ENCODE results near the gene PPAN. TPM values are rescaled to one million over a fixed set of nuclear protein-coding genes. Genes with fewer than 3 reads are reported as not detected.

The PPAN gene
- total and polyA plus RNA-seq, 4 donors: 15.0 to 61.4 (median 47.5) TPM

DNA sequence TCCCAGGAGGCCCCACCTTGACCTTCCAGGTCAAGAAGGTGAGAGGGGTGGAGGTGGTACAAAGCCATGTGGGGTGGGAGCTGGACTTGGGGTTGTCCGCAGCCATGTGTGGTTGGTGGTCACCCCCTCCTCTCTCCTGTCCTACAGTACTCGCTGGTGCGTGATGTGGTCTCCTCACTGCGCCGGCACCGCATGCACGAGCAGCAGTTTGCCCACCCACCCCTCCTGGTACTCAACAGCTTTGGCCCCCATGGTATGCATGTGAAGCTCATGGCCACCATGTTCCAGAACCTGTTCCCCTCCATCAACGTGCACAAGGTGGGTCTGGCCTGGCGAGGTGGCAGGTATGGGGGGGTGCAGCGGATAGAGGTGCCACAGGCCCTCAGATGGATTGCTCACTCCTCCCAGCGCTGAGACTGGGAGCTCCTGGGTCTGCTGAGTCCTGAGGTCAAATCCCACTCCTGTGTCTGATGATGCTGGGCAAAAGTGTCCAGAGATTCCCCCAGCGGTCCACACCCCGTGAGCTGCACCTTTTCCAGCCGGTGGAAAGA lies 1.7 kb downstream of the PPAN start:
- WGBS, 2 donors: 90 to 97% methylated on average over 14 of the region's 14 CpGs
- no peak overlapping the region for H3K27ac ChIP-seq (ENCODE audit: low read depth in 1 of 2, low read length in 1 of 2)
- H3K36me3 ChIP-seq (ENCODE audit: control insufficient read depth in 4 of 4, insufficient read depth in 4 of 4, low read length in 4 of 4): peaks cover 11 to 35% (median 18%) of the 10 kb centered on the region in 4 donors
- H3K4me1 ChIP-seq (ENCODE audit: control insufficient read depth in 5 of 5, insufficient read depth in 5 of 5, low read length in 5 of 5): peaks cover 0 to 18% (median 5%) of the 10 kb centered on the region in 5 donors
- DNase-seq: no peak
- no peak overlapping the region for H3K4me3 ChIP-seq
- TF ChIP-seq, protein P1, sequence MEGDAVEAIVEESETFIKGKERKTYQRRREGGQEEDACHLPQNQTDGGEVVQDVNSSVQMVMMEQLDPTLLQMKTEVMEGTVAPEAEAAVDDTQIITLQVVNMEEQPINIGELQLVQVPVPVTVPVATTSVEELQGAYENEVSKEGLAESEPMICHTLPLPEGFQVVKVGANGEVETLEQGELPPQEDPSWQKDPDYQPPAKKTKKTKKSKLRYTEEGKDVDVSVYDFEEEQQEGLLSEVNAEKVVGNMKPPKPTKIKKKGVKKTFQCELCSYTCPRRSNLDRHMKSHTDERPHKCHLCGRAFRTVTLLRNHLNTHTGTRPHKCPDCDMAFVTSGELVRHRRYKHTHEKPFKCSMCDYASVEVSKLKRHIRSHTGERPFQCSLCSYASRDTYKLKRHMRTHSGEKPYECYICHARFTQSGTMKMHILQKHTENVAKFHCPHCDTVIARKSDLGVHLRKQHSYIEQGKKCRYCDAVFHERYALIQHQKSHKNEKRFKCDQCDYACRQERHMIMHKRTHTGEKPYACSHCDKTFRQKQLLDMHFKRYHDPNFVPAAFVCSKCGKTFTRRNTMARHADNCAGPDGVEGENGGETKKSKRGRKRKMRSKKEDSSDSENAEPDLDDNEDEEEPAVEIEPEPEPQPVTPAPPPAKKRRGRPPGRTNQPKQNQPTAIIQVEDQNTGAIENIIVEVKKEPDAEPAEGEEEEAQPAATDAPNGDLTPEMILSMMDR (IDR thresholded peaks at IDR 0.05; ENCODE audit: control extremely low read depth, extremely low read depth): no peak
- ATAC-seq (ENCODE audit: insufficient read depth, low FRiP score): no peak
- no peaks in the 10 kb centered on the region for H3K27me3 ChIP-seq (ENCODE audit: control insufficient read depth in 3 of 3, insufficient read depth in 3 of 3, low read length in 2 of 3)
- H3K9me3 ChIP-seq (ENCODE audit: control insufficient read depth in 4 of 4, insufficient read depth in 3 of 4, low read length in 3 of 4): no peaks in the 10 kb centered on the region
- H3K9ac ChIP-seq (ENCODE audit: insufficient read depth in 1 of 2, low read length in 2 of 2): no peak overlapping the region

DNA sequence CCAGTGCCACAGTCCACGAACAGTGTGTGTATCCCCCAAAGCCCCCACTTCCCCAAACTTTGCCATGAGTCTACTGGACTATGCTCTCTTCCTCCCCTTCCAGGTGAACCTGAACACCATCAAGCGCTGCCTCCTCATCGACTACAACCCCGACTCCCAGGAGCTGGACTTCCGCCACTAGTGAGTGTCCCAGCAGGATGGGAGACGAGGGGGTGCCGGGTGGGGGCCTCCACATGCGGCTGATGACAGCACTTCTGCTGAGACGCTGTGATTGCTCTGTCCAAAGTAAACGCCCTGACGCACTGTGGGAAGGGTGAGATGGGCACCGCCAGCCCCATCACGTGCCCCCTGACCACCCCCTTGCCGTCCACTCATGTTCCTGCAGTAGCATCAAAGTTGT lies 3.4 kb downstream of the PPAN start:
- Histone ChIP-seq H3K9ac (ENCODE audit: insufficient read depth in 1 of 2, low read length in 2 of 2) (no peak overlapping the region), H3K36me3 (ENCODE audit: control insufficient read depth in 4 of 4, insufficient read depth in 4 of 4, low read length in 4 of 4) (peaks cover 11 to 45% (median 21%) of the 10 kb centered on the region in 4 donors), H3K9me3 (ENCODE audit: control insufficient read depth in 4 of 4, insufficient read depth in 3 of 4, low read length in 3 of 4) (no peaks in the 10 kb centered on the region), H3K4me3 (no peak overlapping the region), H3K27ac (ENCODE audit: low read depth in 1 of 2, low read length in 1 of 2) (no peak overlapping the region), H3K4me1 (ENCODE audit: control insufficient read depth in 5 of 5, insufficient read depth in 5 of 5, low read length in 5 of 5) (peaks cover 0 to 18% (median 5%) of the 10 kb centered on the region in 5 donors), H3K27me3 (ENCODE audit: control insufficient read depth in 3 of 3, insufficient read depth in 3 of 3, low read length in 2 of 3) (no peaks in the 10 kb centered on the region)
- ATAC-seq (ENCODE audit: insufficient read depth, low FRiP score): no peak
- TF ChIP-seq, protein P1 (IDR thresholded peaks at IDR 0.05; ENCODE audit: control extremely low read depth, extremely low read depth): no peak
- no peak for DNase-seq
- WGBS, 2 donors: 92 to 93% methylated on average over 14 of the region's 14 CpGs

DNA sequence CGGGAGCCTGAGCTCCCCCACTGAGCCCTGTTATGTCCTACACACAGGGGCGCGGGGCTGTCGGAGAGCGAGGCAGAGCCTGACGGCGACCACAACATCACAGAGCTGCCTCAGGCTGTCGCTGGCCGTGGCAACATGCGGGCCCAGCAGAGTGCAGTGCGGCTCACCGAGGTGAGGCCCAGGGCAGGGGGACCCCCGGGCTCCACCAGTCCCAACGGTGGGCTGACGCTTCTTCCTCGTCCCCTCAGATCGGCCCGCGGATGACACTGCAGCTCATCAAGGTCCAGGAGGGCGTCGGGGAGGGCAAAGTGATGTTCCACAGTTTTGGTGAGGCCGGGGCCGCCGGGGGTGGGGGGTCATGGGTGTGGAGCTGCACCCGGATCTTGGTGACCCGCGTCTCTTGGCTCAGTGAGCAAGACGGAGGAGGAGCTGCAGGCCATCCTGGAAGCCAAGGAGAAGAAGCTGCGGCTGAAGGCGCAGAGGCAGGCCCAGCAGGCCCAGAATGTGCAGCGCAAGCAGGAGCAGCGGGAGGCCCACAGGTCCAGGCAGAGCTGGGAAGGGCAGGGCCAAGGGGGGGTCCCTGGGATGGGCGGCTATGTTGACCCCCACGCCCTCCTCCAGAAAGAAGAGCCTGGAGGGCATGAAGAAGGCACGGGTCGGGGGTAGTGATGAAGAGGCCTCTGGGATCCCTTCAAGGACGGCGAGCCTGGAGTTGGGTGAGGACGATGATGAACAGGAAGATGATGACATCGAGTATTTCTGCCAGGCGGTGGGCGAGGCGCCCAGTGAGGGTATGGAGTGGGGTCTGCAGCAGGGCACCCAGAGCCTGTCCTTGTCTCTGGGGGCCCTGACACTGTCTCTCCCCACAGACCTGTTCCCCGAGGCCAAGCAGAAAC lies 4.2 kb downstream of the PPAN start:
- no peak overlapping the region for H3K9ac ChIP-seq (ENCODE audit: insufficient read depth in 1 of 2, low read length in 2 of 2)
- H3K27me3 ChIP-seq (ENCODE audit: control insufficient read depth in 3 of 3, insufficient read depth in 3 of 3, low read length in 2 of 3): no peaks in the 10 kb centered on the region
- H3K4me1 ChIP-seq (ENCODE audit: control insufficient read depth in 5 of 5, insufficient read depth in 5 of 5, low read length in 5 of 5): peaks cover 0 to 14% (median 5%) of the 10 kb centered on the region in 5 donors
- TF ChIP-seq, protein P1 (IDR thresholded peaks at IDR 0.05; ENCODE audit: control extremely low read depth, extremely low read depth): no peak
- no peak overlapping the region for H3K4me3 ChIP-seq
- WGBS, 2 donors: 85 to 91% methylated on average over 43 to 44 of the region's 44 CpGs
- ATAC-seq (ENCODE audit: insufficient read depth, low FRiP score) (no peak), DNase-seq (no peak)
- peaks cover 11 to 53% (median 22%) of the 10 kb centered on the region in 4 donors for H3K36me3 ChIP-seq (ENCODE audit: control insufficient read depth in 4 of 4, insufficient read depth in 4 of 4, low read length in 4 of 4)
- H3K27ac ChIP-seq (ENCODE audit: low read depth in 1 of 2, low read length in 1 of 2): no peak overlapping the region
- H3K9me3 ChIP-seq (ENCODE audit: control insufficient read depth in 4 of 4, insufficient read depth in 3 of 4, low read length in 3 of 4): no peaks in the 10 kb centered on the region

Data from lung (tissue), 12 donors.